ENCODE measurements around the gene GXYLT2. TPM values are rescaled to one million over a fixed set of nuclear protein-coding genes. Genes with fewer than 3 reads are reported as not detected.

The GXYLT2 gene
- total RNA-seq, 1 donor from 2014 or later, result 7.8 TPM

- Mint-ChIP-seq H3K27ac (ENCODE audit: unreplicated experiment) (no peak overlapping the region), H3K4me3 (ENCODE audit: unreplicated experiment) (peak overlapping the region; percentile 69), H3K4me1 (ENCODE audit: unreplicated experiment) (peaks cover 51% of the 10 kb centered on the region), H3K36me3 (ENCODE audit: unreplicated experiment) (no peaks in the 10 kb centered on the region), H3K27me3 (ENCODE audit: unreplicated experiment) (no peaks in the 10 kb centered on the region), H3K9me3 (ENCODE audit: unreplicated experiment) (no peaks in the 10 kb centered on the region)
- DNase-seq (ENCODE audit: extremely low spot score, unreplicated experiment), result no peak
- TF ChIP-seq CTCF (IDR thresholded peaks at IDR 0.05), result no peak
These were observed 1.7 kb downstream of the GXYLT2 start for GRCh38 chr3:72889310-72890165.

- no peaks in the 10 kb centered on the region for H3K36me3 Mint-ChIP-seq (ENCODE audit: unreplicated experiment)
- no peaks in the 10 kb centered on the region for H3K9me3 Mint-ChIP-seq (ENCODE audit: unreplicated experiment)
- H3K4me3 Mint-ChIP-seq (ENCODE audit: unreplicated experiment), result no peak overlapping the region
- peaks cover 2% of the 10 kb centered on the region for H3K27me3 Mint-ChIP-seq (ENCODE audit: unreplicated experiment)
- DNase-seq (ENCODE audit: extremely low spot score, unreplicated experiment), result no peak
- no peak for TF ChIP-seq CTCF (IDR thresholded peaks at IDR 0.05)
- H3K4me1 Mint-ChIP-seq (ENCODE audit: unreplicated experiment), result peaks cover 51% of the 10 kb centered on the region
- H3K27ac Mint-ChIP-seq (ENCODE audit: unreplicated experiment), result peak overlapping the region; percentile 90
These were observed 2.5 kb downstream of the GXYLT2 start for GRCh38 chr3:72890166-72890925.

- peaks cover 51% of the 10 kb centered on the region for H3K4me1 Mint-ChIP-seq (ENCODE audit: unreplicated experiment)
- peak overlapping the region; percentile 56 for H3K4me3 Mint-ChIP-seq (ENCODE audit: unreplicated experiment)
These were observed 3.4 kb downstream of the GXYLT2 start for GRCh38 chr3:72891053-72891855.

GRCh38 chr3:72892081-72892775 is 4.4 kb downstream of the GXYLT2 start:
- peak overlapping the region; percentile 63 for H3K27ac Mint-ChIP-seq (ENCODE audit: unreplicated experiment)
- peaks cover 2% of the 10 kb centered on the region for H3K27me3 Mint-ChIP-seq (ENCODE audit: unreplicated experiment)

More at GRCh38 chr3:72891053-72891855, 3.4 kb downstream of the GXYLT2 start:
- Mint-ChIP-seq H3K9me3 (ENCODE audit: unreplicated experiment) (no peaks in the 10 kb centered on the region), H3K27ac (ENCODE audit: unreplicated experiment) (peak overlapping the region; percentile 90), H3K27me3 (ENCODE audit: unreplicated experiment) (peaks cover 2% of the 10 kb centered on the region), H3K36me3 (ENCODE audit: unreplicated experiment) (no peaks in the 10 kb centered on the region)
- TF ChIP-seq CTCF (IDR thresholded peaks at IDR 0.05), result no peak
- no peak for DNase-seq (ENCODE audit: extremely low spot score, unreplicated experiment)

More at GRCh38 chr3:72892081-72892775, 4.4 kb downstream of the GXYLT2 start:
- Mint-ChIP-seq H3K36me3 (ENCODE audit: unreplicated experiment) (no peaks in the 10 kb centered on the region), H3K4me3 (ENCODE audit: unreplicated experiment) (no peak overlapping the region), H3K9me3 (ENCODE audit: unreplicated experiment) (no peaks in the 10 kb centered on the region), H3K4me1 (ENCODE audit: unreplicated experiment) (peaks cover 51% of the 10 kb centered on the region)
- no peak for DNase-seq (ENCODE audit: extremely low spot score, unreplicated experiment)
- TF ChIP-seq CTCF (IDR thresholded peaks at IDR 0.05), result no peak
